HEK293 (cell line): ENCODE data around the gene PLCL2.

Experiments
- CTCF ChIA-PET: fragments of 350-600 bp; formaldehyde crosslinking; extraction: SDS; loops from one replicate; lab custom pipeline; 2021; ENCODE audit warnings: antibody characterized with exemption; lab: Yijun Ruan, JAX
- POLR2A ChIA-PET: fragments of 300-600 bp; formaldehyde crosslinking; extraction: SDS; loops from one replicate; lab custom pipeline; 2020; ENCODE audit warnings: antibody characterized with exemption, inconsistent platforms; lab: Yijun Ruan, JAX
- H3K27ac ChIP-seq: fragments of 200-500 bp; sonication (Bioruptor generic); 2 replicates; pipeline ENCODE4 v1.5.1; 2014; ENCODE audit warnings: low read depth, low read length, control low read depth, inconsistent platforms; ENCODE audit errors: extremely low read depth
- H3K36me3 ChIP-seq, 2 experiments: fragments of 200-500 bp in 1 of 2; sonication (Bioruptor generic) in 1 of 2; 1 replicate in 1 of 2; 2 replicates in 1 of 2; pipeline ENCODE4 v1.5.1; 2014 to 2017; ENCODE audit warnings: inconsistent platforms in 2 of 2, low read length in 2 of 2; ENCODE audit not compliant: control insufficient read depth in 2 of 2, insufficient read depth in 1 of 2
- H3K4me1 ChIP-seq: fragments of 200-500 bp; sonication (Bioruptor generic); 2 replicates; pipeline ENCODE4 v1.5.1; 2014; ENCODE audit warnings: mild to moderate bottlenecking, low read length, inconsistent platforms; ENCODE audit not compliant: control insufficient read depth, insufficient read depth
- H3K4me3 ChIP-seq: 2 replicates; pipeline ENCODE4 v1.5.1; 2011; ENCODE audit warnings: low read depth, mild to moderate bottlenecking, control low read depth, low read length, moderate library complexity
- H3K9me3 ChIP-seq: fragments of 200-500 bp; sonication (Bioruptor generic); 2 replicates; pipeline ENCODE4 v1.5.1; 2014; ENCODE audit warnings: low read depth, low read length, inconsistent platforms; ENCODE audit not compliant: control insufficient read depth, insufficient read depth
- AEBP2 ChIP-seq: fragments of 450-650 bp; formaldehyde crosslinking; IDR thresholded peaks from 2 replicates; pipeline ENCODE4 v1.5.1; 2016; ENCODE audit warnings: missing biosample characterization, missing genetic modification characterization, borderline replicate concordance
- HIC1 ChIP-seq: fragments of 450-650 bp; formaldehyde crosslinking; IDR thresholded peaks from 2 replicates; pipeline ENCODE4 v1.5.1; 2016; ENCODE audit warnings: missing biosample characterization, missing genetic modification characterization
- PRDM1 ChIP-seq: fragments of 450-650 bp; formaldehyde crosslinking; IDR thresholded peaks from 2 replicates; pipeline ENCODE4; 2016; ENCODE audit warnings: missing biosample characterization, missing genetic modification characterization
- PRDM2 ChIP-seq: fragments of 450-650 bp; formaldehyde crosslinking; IDR thresholded peaks from 2 replicates; pipeline ENCODE4 v1.5.1; 2016; ENCODE audit warnings: missing biosample characterization, missing genetic modification characterization, borderline replicate concordance
- PRDM4 ChIP-seq: fragments of 450-650 bp; formaldehyde crosslinking; IDR thresholded peaks from 2 replicates; pipeline ENCODE4 v1.5.1; 2017; ENCODE audit warnings: missing biosample characterization, missing genetic modification characterization
- REST ChIP-seq: fragments of 450-650 bp; formaldehyde crosslinking; IDR thresholded peaks from 2 replicates; pipeline ENCODE4 v1.5.1; 2016; ENCODE audit warnings: missing biosample characterization, missing genetic modification characterization
- ZBTB20 ChIP-seq: fragments of 450-650 bp; formaldehyde crosslinking; IDR thresholded peaks from 2 replicates; pipeline ENCODE4 v1.5.1; 2016; ENCODE audit warnings: missing biosample characterization, missing genetic modification characterization
- ZBTB8A ChIP-seq: fragments of 450-650 bp; formaldehyde crosslinking; IDR thresholded peaks from 2 replicates; pipeline ENCODE4 v1.5.1; 2016; ENCODE audit warnings: missing biosample characterization, missing genetic modification characterization
- ZNF132 ChIP-seq: fragments of 450-650 bp; formaldehyde crosslinking; IDR thresholded peaks from 2 replicates; pipeline ENCODE4 v1.5.1; 2017; ENCODE audit warnings: missing biosample characterization, missing genetic modification characterization, borderline replicate concordance
- ZNF174 ChIP-seq: fragments of 450-650 bp; formaldehyde crosslinking; IDR thresholded peaks from 2 replicates; pipeline ENCODE4 v1.5.0; 2017; ENCODE audit warnings: missing biosample characterization, mild to moderate bottlenecking, missing genetic modification characterization
- ZNF223 ChIP-seq: fragments of 450-650 bp; formaldehyde crosslinking; IDR thresholded peaks from 2 replicates; pipeline ENCODE4 v1.5.1; 2016; ENCODE audit warnings: missing biosample characterization, missing genetic modification characterization
- ZNF280D ChIP-seq: fragments of 450-650 bp; formaldehyde crosslinking; IDR thresholded peaks from 2 replicates; pipeline ENCODE4 v1.5.1; 2016; ENCODE audit warnings: missing biosample characterization, missing genetic modification characterization
- ZNF335 ChIP-seq: fragments of 450-650 bp; formaldehyde crosslinking; conservative IDR thresholded peaks from 2 replicates; pipeline ENCODE4 v1.5.1; 2016; ENCODE audit warnings: missing biosample characterization, missing genetic modification characterization
- ZNF544 ChIP-seq: fragments of 450-650 bp; formaldehyde crosslinking; IDR thresholded peaks from 2 replicates; pipeline ENCODE4 v1.5.0; 2017; ENCODE audit warnings: missing biosample characterization, missing genetic modification characterization
- ZNF571 ChIP-seq: fragments of 450-650 bp; formaldehyde crosslinking; IDR thresholded peaks from 2 replicates; pipeline ENCODE4 v1.5.0; 2017; ENCODE audit warnings: missing biosample characterization, missing genetic modification characterization
- ZNF677 ChIP-seq: fragments of 450-650 bp; IDR thresholded peaks from 2 replicates; pipeline ENCODE4 v1.5.0; 2018; ENCODE audit warnings: missing biosample characterization, mild to moderate bottlenecking, missing genetic modification characterization, moderate library complexity
- ZNF791 ChIP-seq: fragments of 450-650 bp; formaldehyde crosslinking; IDR thresholded peaks from 2 replicates; pipeline ENCODE4 v1.5.1; 2016; ENCODE audit warnings: missing biosample characterization, missing genetic modification characterization
- ZNF843 ChIP-seq: fragments of 450-650 bp; formaldehyde crosslinking; IDR thresholded peaks from 2 replicates; pipeline ENCODE4 v1.5.1; 2016; ENCODE audit warnings: missing biosample characterization, missing genetic modification characterization

Gene PLCL2

GRCh38 chr3:17030438-17030837 lies 145.7 kb downstream of the PLCL2 start:
- Histone ChIP-seq H3K4me1 (peaks cover 6% of the 10 kb centered on the region; the same call in 1 of the 2 replicates), H3K9me3 (no peaks in the 10 kb centered on the region), H3K27ac (no peak overlapping the region), H3K4me3 (no peak overlapping the region), H3K36me3 (no peaks in the 10 kb centered on the region)
- TF ChIP-seq ZNF174 (tag by site-specific recombination) (no peak), ZNF132 (tag by site-specific recombination) (no peak), ZNF571 (tag by site-specific recombination) (no peak), ZNF791 (tag by site-specific recombination) (no peak), ZNF677 (tag by site-specific recombination) (no peak), ZNF843 (no peak), REST (tag by site-specific recombination) (no peak), PRDM2 (tag by site-specific recombination) (no peak), ZBTB8A (tag by site-specific recombination) (no peak), ZNF223 (tag by site-specific recombination) (no peak), ZBTB20 (tag by site-specific recombination) (no peak), ZNF544 (tag by site-specific recombination) (no peak), HIC1 (no peak), ZNF280D (tag by site-specific recombination) (no peak), PRDM4 (tag by site-specific recombination) (no peak), AEBP2 (tag by site-specific recombination) (no peak), PRDM1 (tag by site-specific recombination) (no peak), ZNF335 (tag by site-specific recombination) (no peak)
- CTCF ChIA-PET, result interaction anchor here (0.6 to 0.7 kb wide), 2 partner anchors 146 to 383 kb away, joined by 3 read pairs; no protein-coding TSS in a partner anchor
- POLR2A ChIA-PET, result no interaction called here
